Measurements from ENCODE around the gene MTUS2.

GRCh38 chr13:29323954-29324353 is 503.8 kb downstream of the MTUS2 start:
- TF ChIP-seq YY1 (IDR thresholded peaks at IDR 0.05; ENCODE audit: insufficient read depth, insufficient read length) (no peak), ZNF274 (IDR thresholded peaks at IDR 0.05; ENCODE audit: low read depth, low read length) (no peak)
